ENCODE results near the gene RUNX1. TPM values are rescaled to one million over a fixed set of nuclear protein-coding genes. Genes with fewer than 3 reads are reported as not detected.

Gene RUNX1
- total and polyA plus RNA-seq, 2 donors (not counting 1 experiment from before 2014, with no cell fraction given), result 26.3 to 73.0 TPM

DNA sequence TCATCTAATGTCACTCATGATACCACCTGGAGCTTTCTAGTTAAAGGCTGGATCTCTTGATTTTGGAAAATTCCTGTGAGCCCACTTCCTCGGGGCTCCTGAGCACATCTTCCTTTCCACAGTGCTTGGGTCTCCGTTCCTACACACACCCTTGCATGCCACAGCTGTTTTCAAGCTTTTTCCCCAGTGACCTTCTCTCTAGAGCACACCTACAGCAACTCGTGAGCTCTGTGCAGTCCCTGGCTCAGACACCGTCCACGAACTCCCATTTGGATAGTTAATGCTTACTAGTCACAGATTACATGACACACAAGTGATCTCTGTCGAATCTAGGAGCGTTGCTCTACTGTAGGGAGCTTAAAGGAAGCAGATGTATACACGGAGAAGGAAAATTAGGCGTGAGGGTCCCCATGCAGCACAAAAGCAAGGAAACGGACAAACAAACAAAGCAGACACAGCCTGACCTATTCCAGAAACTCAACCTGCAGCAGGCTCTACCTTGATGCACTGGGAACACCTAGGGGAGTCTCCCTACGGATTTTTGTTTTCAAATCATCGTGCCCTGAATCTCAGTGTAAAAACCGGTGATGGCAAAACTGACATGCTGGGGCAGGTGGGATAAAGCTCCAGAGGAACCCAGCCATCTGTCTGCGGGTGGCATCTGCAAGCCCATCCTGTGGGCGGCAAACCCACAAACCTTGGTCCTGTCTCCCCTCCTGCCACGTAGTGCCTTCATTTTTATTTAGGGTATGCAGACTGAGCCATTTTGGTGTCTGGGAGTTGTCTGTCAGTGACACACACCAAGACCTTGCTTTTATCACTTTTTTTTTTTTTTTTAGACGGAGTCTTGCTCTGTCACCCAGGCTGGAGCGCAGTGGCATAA is 177.8 kb downstream of the RUNX1 start:
- DNase-seq, result no peak
- WGBS (ENCODE audit: insufficient coverage), result 96% methylated on average over 6 of the region's 18 CpGs
- H3K27ac ChIP-seq (ENCODE audit: low read length in 2 of 2), result no peak overlapping the region
- no peaks in the 10 kb centered on the region for H3K9me3 Mint-ChIP-seq (ENCODE audit: insufficient read depth)
- H3K27me3 Mint-ChIP-seq, result no peaks in the 10 kb centered on the region
- H2AFZ ChIP-seq (ENCODE audit: insufficient read depth, low read depth, low read length, poor library complexity, severe bottlenecking), result no peak overlapping the region
- ChIA-PET CTCF (interaction anchor here (0.9 to 1.5 kb wide), 2 partner anchors 13 to 19 kb away, joined by 3 to 4 read pairs; no protein-coding TSS in a partner anchor), POLR2A (no interaction called here)
- peaks cover 25 to 30% of the 10 kb centered on the region in 2 donors for H3K4me1 ChIP-seq (ENCODE audit: control insufficient read depth in 2 of 2, insufficient read depth in 2 of 2, low read length in 2 of 2)
- H3K27me3 ChIP-seq (replicated peaks in 1 of 4; ENCODE audit: control extremely low read depth in 1 of 4, control insufficient read depth in 3 of 4, insufficient read depth in 4 of 4, low read length in 3 of 4), result no peaks in the 10 kb centered on the region
- peak overlapping the region; percentile 43 for H3K27ac Mint-ChIP-seq
- no peak overlapping the region for H3K9ac ChIP-seq (ENCODE audit: low read length)
- peaks cover 49% of the 10 kb centered on the region for H3K79me2 ChIP-seq (ENCODE audit: control insufficient read depth, insufficient read depth, low read length)
- TF ChIP-seq EZH2 (IDR thresholded peaks at IDR 0.05; ENCODE audit: borderline replicate concordance, insufficient read depth, low read depth, low read length, poor library complexity, severe bottlenecking), result no peak
- no peak for TF ChIP-seq CTCF (IDR thresholded peaks at IDR 0.05)
- H4K20me1 ChIP-seq (ENCODE audit: control insufficient read depth, insufficient read depth, low read length, poor library complexity, severe bottlenecking), result peaks cover 52% of the 10 kb centered on the region
- H3K4me1 Mint-ChIP-seq, result peaks cover 39% of the 10 kb centered on the region
- no peak overlapping the region for H3K4me3 ChIP-seq (ENCODE audit: control extremely low read depth in 1 of 5, extremely low read depth in 1 of 5, insufficient read depth in 1 of 5, low read depth in 2 of 5, low read length in 4 of 5)
- no peak for ATAC-seq (ENCODE audit: low read depth)
- H3K4me3 Mint-ChIP-seq, result no peak overlapping the region
- peaks cover 1 to 40% of the 10 kb centered on the region in 2 experiments for H3K36me3 ChIP-seq (replicated peaks in 1 of 2; ENCODE audit: control extremely low read depth in 1 of 2, control insufficient read depth in 1 of 2, extremely low read depth in 1 of 2, insufficient read depth in 2 of 2, low read length in 1 of 2)
- intact Hi-C loops (cut with micrococcal nuclease), result no loop called here
- no peak overlapping the region for H3K4me2 ChIP-seq (replicated peaks; ENCODE audit: low read depth, low read length, poor library complexity, severe bottlenecking)
- no peaks in the 10 kb centered on the region for H3K9me3 ChIP-seq (ENCODE audit: control extremely low read depth in 1 of 3, control insufficient read depth in 2 of 3, insufficient read depth in 1 of 3, low read length in 2 of 3)

DNA sequence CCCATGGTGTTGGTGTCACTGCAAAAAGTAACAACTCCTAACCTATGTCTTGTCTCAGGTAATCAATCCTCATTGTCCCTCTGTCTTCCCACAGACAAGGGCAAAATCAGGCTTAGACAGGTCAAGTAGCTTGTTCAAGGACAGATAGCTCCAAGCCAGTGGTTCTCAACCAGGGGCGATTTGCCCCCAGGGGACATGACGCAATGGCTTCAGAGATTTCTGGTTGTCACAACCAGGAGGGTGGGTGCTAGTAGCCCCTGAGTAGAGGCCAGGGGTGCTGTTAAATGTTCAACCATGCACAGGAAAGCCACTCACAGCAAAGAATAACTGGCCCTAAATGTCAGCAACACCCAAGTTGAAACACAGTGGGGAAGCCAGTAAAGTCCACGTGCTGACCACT is 178.9 kb downstream of the RUNX1 start:
- POLR2A ChIA-PET, result no interaction called here
- CTCF ChIA-PET, result interaction anchor here (0.9 to 1.5 kb wide), 2 partner anchors 12 to 20 kb away, joined by 3 to 4 read pairs; no protein-coding TSS in a partner anchor
- no peak for DNase-seq
- intact Hi-C loops (cut with micrococcal nuclease), result no loop called here
- Histone ChIP-seq H3K9me3 (ENCODE audit: control extremely low read depth in 1 of 3, control insufficient read depth in 2 of 3, insufficient read depth in 1 of 3, low read length in 2 of 3) (no peaks in the 10 kb centered on the region), H3K4me3 (ENCODE audit: control extremely low read depth in 1 of 5, extremely low read depth in 1 of 5, insufficient read depth in 1 of 5, low read depth in 2 of 5, low read length in 4 of 5) (no peak overlapping the region), H2AFZ (ENCODE audit: insufficient read depth, low read depth, low read length, poor library complexity, severe bottlenecking) (no peak overlapping the region), H3K4me1 (ENCODE audit: control insufficient read depth in 2 of 2, insufficient read depth in 2 of 2, low read length in 2 of 2) (peaks cover 31 to 35% of the 10 kb centered on the region in 2 donors), H3K36me3 (replicated peaks in 1 of 2; ENCODE audit: control extremely low read depth in 1 of 2, control insufficient read depth in 1 of 2, extremely low read depth in 1 of 2, insufficient read depth in 2 of 2, low read length in 1 of 2) (peaks cover 1 to 40% of the 10 kb centered on the region in 2 experiments), H3K79me2 (ENCODE audit: control insufficient read depth, insufficient read depth, low read length) (peaks cover 44% of the 10 kb centered on the region), H4K20me1 (ENCODE audit: control insufficient read depth, insufficient read depth, low read length, poor library complexity, severe bottlenecking) (peaks cover 62% of the 10 kb centered on the region), H3K9ac (ENCODE audit: low read length) (no peak overlapping the region), H3K27me3 (replicated peaks in 1 of 4; ENCODE audit: control extremely low read depth in 1 of 4, control insufficient read depth in 3 of 4, insufficient read depth in 4 of 4, low read length in 3 of 4) (no peaks in the 10 kb centered on the region), H3K4me2 (replicated peaks; ENCODE audit: low read depth, low read length, poor library complexity, severe bottlenecking) (no peak overlapping the region), H3K27ac (ENCODE audit: low read length in 2 of 2) (no peak overlapping the region)
- Mint-ChIP-seq H3K27me3 (no peaks in the 10 kb centered on the region), H3K4me3 (no peak overlapping the region), H3K9me3 (ENCODE audit: insufficient read depth) (no peaks in the 10 kb centered on the region), H3K27ac (no peak overlapping the region), H3K4me1 (peaks cover 42% of the 10 kb centered on the region)
- ATAC-seq (ENCODE audit: low read depth), result no peak
- TF ChIP-seq CTCF (IDR thresholded peaks at IDR 0.05) (no peak), EZH2 (IDR thresholded peaks at IDR 0.05; ENCODE audit: borderline replicate concordance, insufficient read depth, low read depth, low read length, poor library complexity, severe bottlenecking) (no peak)
- 100% methylated on average over 3 of the region's 3 CpGs for WGBS (ENCODE audit: insufficient coverage)

Data from B cell (primary cell).